ENCODE measurements around the gene USP25.

DNA sequence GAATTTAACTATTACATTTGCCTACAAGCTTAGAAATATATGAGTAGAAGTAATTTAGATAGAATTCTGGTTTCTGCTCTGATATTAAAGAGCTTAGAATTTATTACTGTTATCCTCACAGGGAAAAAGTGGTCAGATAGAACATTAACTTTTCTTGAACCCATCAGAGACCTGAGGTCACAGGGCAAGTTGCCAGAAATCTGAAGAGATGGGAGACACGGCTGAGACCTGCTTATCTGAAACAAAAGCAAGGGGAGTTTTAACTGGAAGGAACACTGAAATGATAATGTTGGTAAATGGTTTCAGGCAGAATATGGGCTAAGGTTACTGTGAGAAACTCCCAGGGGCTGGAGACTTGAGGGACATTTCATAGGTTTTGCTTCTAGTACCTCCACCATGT is 28.0 kb upstream of the USP25 start:
- TF ChIP-seq, protein P1, sequence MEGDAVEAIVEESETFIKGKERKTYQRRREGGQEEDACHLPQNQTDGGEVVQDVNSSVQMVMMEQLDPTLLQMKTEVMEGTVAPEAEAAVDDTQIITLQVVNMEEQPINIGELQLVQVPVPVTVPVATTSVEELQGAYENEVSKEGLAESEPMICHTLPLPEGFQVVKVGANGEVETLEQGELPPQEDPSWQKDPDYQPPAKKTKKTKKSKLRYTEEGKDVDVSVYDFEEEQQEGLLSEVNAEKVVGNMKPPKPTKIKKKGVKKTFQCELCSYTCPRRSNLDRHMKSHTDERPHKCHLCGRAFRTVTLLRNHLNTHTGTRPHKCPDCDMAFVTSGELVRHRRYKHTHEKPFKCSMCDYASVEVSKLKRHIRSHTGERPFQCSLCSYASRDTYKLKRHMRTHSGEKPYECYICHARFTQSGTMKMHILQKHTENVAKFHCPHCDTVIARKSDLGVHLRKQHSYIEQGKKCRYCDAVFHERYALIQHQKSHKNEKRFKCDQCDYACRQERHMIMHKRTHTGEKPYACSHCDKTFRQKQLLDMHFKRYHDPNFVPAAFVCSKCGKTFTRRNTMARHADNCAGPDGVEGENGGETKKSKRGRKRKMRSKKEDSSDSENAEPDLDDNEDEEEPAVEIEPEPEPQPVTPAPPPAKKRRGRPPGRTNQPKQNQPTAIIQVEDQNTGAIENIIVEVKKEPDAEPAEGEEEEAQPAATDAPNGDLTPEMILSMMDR (IDR thresholded peaks at IDR 0.05), result no peak
- TF ChIP-seq POLR2A (IDR thresholded peaks at IDR 0.05) (no peak), EP300 (IDR thresholded peaks at IDR 0.05) (no peak), POLR2AphosphoS5 (IDR thresholded peaks at IDR 0.05) (no peak)
